Activated CD4-positive, alpha-beta T cell treated with anti-CD3 and anti-CD28 coated beads, Interleukin-2, amount 10 ng/mL, durations not matched to agents 24 days and 14 days (primary cell): ENCODE measurements around the gene ZNF83. TPM values are rescaled to one million over a fixed set of nuclear protein-coding genes. Genes with fewer than 3 reads are reported as not detected.
"Not testable (repeated sequence)": the region's sequence is repeated elsewhere in the genome, so short reads cannot be mapped to it uniquely, and the experiment has no call there.

ENCODE experiments used
- DNase-seq: peaks from one replicate; pipeline ENCODE4 v3.0.0; 2022
- H3K27ac Mint-ChIP-seq: one replicate; pipeline ENCODE4 v1.8.0; 2022; ENCODE audit warnings: mild to moderate bottlenecking, mixed read lengths
- H3K27me3 Mint-ChIP-seq: one replicate; pipeline ENCODE4 v1.8.0; 2022; ENCODE audit warnings: mixed read lengths
- H3K36me3 Mint-ChIP-seq: one replicate; pipeline ENCODE4 v1.8.0; 2022; ENCODE audit warnings: low read depth, mild to moderate bottlenecking, mixed read lengths
- H3K4me1 Mint-ChIP-seq: one replicate; pipeline ENCODE4 v1.8.0; 2021; ENCODE audit warnings: mixed read lengths
- H3K4me3 Mint-ChIP-seq: one replicate; pipeline ENCODE4 v1.8.0; 2022; ENCODE audit warnings: mild to moderate bottlenecking, moderate library complexity, mixed read lengths
- H3K9me3 Mint-ChIP-seq: one replicate; pipeline ENCODE4 v1.8.0; 2021; ENCODE audit warnings: mixed read lengths
- intact Hi-C: fragments of 100-400 bp; cut with micrococcal nuclease; formaldehyde crosslinking; loops from one replicate; pipeline ENCODE4 v1.15.1; 2023
- total RNA-seq: library from RNA; stranded (reverse); gene quantifications from 2 replicates; pipeline ENCODE4 v1.2.3, GENCODE V29; 2022

ZNF83 gene
- total RNA-seq, 1 donor from 2014 or later: 26.3 TPM

GRCh38 chr19:52662631-52663030, 24.5 kb upstream of the ZNF83 start:
- no peak overlapping the region for H3K27ac Mint-ChIP-seq
- H3K4me1 Mint-ChIP-seq: peaks cover 2% of the 10 kb centered on the region
- H3K9me3 Mint-ChIP-seq: peaks cover 34% of the 10 kb centered on the region
- intact Hi-C loops: no loop called here
- DNase-seq: no peak
- peaks cover 86% of the 10 kb centered on the region for H3K36me3 Mint-ChIP-seq
- H3K27me3 Mint-ChIP-seq: no peaks in the 10 kb centered on the region
- no peak overlapping the region for H3K4me3 Mint-ChIP-seq

- Mint-ChIP-seq H3K9me3 (peaks cover 41% of the 10 kb centered on the region), H3K4me1 (peaks cover 2% of the 10 kb centered on the region), H3K27ac (no peak overlapping the region), H3K36me3 (peaks cover 81% of the 10 kb centered on the region), H3K4me3 (no peak overlapping the region), H3K27me3 (no peaks in the 10 kb centered on the region)
- intact Hi-C loops: no loop called here
- DNase-seq: no peak
These were observed 22.8 kb upstream of the ZNF83 start for GRCh38 chr19:52660981-52661380.

- Mint-ChIP-seq H3K4me3 (no peak overlapping the region), H3K27ac (no peak overlapping the region), H3K36me3 (peaks cover 84% of the 10 kb centered on the region), H3K4me1 (peaks cover 2% of the 10 kb centered on the region), H3K27me3 (no peaks in the 10 kb centered on the region), H3K9me3 (peaks cover 43% of the 10 kb centered on the region)
- intact Hi-C loops: no loop called here
- no peak for DNase-seq
These were observed 20.9 kb upstream of the ZNF83 start for GRCh38 chr19:52659013-52659412.

- H3K4me1 Mint-ChIP-seq: peaks cover 2% of the 10 kb centered on the region
- no peak for DNase-seq
- no peaks in the 10 kb centered on the region for H3K27me3 Mint-ChIP-seq
- H3K36me3 Mint-ChIP-seq: peaks cover 88% of the 10 kb centered on the region
- H3K27ac Mint-ChIP-seq: no peak overlapping the region
- intact Hi-C loops: no loop called here
- H3K9me3 Mint-ChIP-seq: peaks cover 47% of the 10 kb centered on the region
- no peak overlapping the region for H3K4me3 Mint-ChIP-seq
These were observed 20.4 kb upstream of the ZNF83 start for GRCh38 chr19:52658595-52658994.

GRCh38 chr19:52653161-52653560, 15.0 kb upstream of the ZNF83 start:
- no peak overlapping the region for H3K4me3 Mint-ChIP-seq
- H3K27ac Mint-ChIP-seq: no peak overlapping the region
- peaks cover 52% of the 10 kb centered on the region for H3K9me3 Mint-ChIP-seq
- peaks cover 88% of the 10 kb centered on the region for H3K36me3 Mint-ChIP-seq
- no peaks in the 10 kb centered on the region for H3K27me3 Mint-ChIP-seq
- H3K4me1 Mint-ChIP-seq: no peaks in the 10 kb centered on the region
- no peak for DNase-seq
- intact Hi-C loops: no loop called here

- intact Hi-C loops: no loop called here
These were observed 13.8 kb upstream of the ZNF83 start for GRCh38 chr19:52651956-52652355.

GRCh38 chr19:52648336-52649016, 10.3 kb upstream of the ZNF83 start:
- H3K4me1 Mint-ChIP-seq: no peaks in the 10 kb centered on the region
- H3K4me3 Mint-ChIP-seq: no peak overlapping the region
- H3K27me3 Mint-ChIP-seq: no peaks in the 10 kb centered on the region
- H3K36me3 Mint-ChIP-seq: peaks cover 81% of the 10 kb centered on the region
- intact Hi-C loops: no loop called here
- no peak for DNase-seq
- H3K27ac Mint-ChIP-seq: no peak overlapping the region
- peaks cover 49% of the 10 kb centered on the region for H3K9me3 Mint-ChIP-seq

More at GRCh38 chr19:52651956-52652355, 13.8 kb upstream of the ZNF83 start:
- no peak for DNase-seq
- H3K27ac Mint-ChIP-seq: no peak overlapping the region
- peaks cover 60% of the 10 kb centered on the region for H3K9me3 Mint-ChIP-seq
- H3K4me3 Mint-ChIP-seq: no peak overlapping the region
- no peaks in the 10 kb centered on the region for H3K4me1 Mint-ChIP-seq
- peaks cover 89% of the 10 kb centered on the region for H3K36me3 Mint-ChIP-seq
- H3K27me3 Mint-ChIP-seq: no peaks in the 10 kb centered on the region

GRCh38 chr19:52646571-52647217, 8.5 kb upstream of the ZNF83 start:
- Mint-ChIP-seq H3K27me3 (no peaks in the 10 kb centered on the region), H3K9me3 (peaks cover 36% of the 10 kb centered on the region), H3K27ac (no peak overlapping the region), H3K4me3 (no peak overlapping the region), H3K4me1 (no peaks in the 10 kb centered on the region), H3K36me3 (peaks cover 73% of the 10 kb centered on the region)
- no peak for DNase-seq
- intact Hi-C loops: no loop called here

- intact Hi-C loops: no loop called here
- Mint-ChIP-seq H3K9me3 (peaks cover 21% of the 10 kb centered on the region), H3K4me1 (peaks cover 11% of the 10 kb centered on the region), H3K27ac (no peak overlapping the region), H3K4me3 (no peak overlapping the region), H3K36me3 (peaks cover 50% of the 10 kb centered on the region), H3K27me3 (no peaks in the 10 kb centered on the region)
- no peak for DNase-seq
These were observed 2.8 kb upstream of the ZNF83 start for GRCh38 chr19:52640916-52641315.

- Mint-ChIP-seq H3K4me3 (no peak overlapping the region), H3K27me3 (no peaks in the 10 kb centered on the region), H3K27ac (no peak overlapping the region), H3K9me3 (peaks cover 21% of the 10 kb centered on the region), H3K4me1 (peaks cover 11% of the 10 kb centered on the region), H3K36me3 (peaks cover 50% of the 10 kb centered on the region)
- no peak for DNase-seq
- intact Hi-C loops: loop anchor here (2.0 to 10.0 kb wide), 2 partner anchors 283 to 345 kb away; partner anchors contain the start of genes ZNF480 and ZNF888
These were observed 1.8 kb upstream of the ZNF83 start for GRCh38 chr19:52639996-52640395.

- Mint-ChIP-seq H3K4me1 (peaks cover 11% of the 10 kb centered on the region), H3K9me3 (peaks cover 21% of the 10 kb centered on the region), H3K27me3 (no peaks in the 10 kb centered on the region), H3K4me3 (peak overlapping the region; percentile 97), H3K27ac (no peak overlapping the region), H3K36me3 (peaks cover 48% of the 10 kb centered on the region)
- intact Hi-C loops: loop anchor here (1.0 to 10.0 kb wide), 8 partner anchors 37 to 344 kb away; partner anchors contain the start of genes ZNF480, ZNF528, ZNF611 and ZNF701
- no peak for DNase-seq
These were observed 446 bp upstream of the ZNF83 start for GRCh38 chr19:52638601-52639000.

GRCh38 chr19:52635786-52636570, 2.2 kb downstream of the ZNF83 start:
- no peaks in the 10 kb centered on the region for H3K27me3 Mint-ChIP-seq
- peaks cover 58% of the 10 kb centered on the region for H3K36me3 Mint-ChIP-seq
- peaks cover 31% of the 10 kb centered on the region for H3K9me3 Mint-ChIP-seq
- H3K4me3 Mint-ChIP-seq: no peak overlapping the region
- no peak for DNase-seq
- peaks cover 11% of the 10 kb centered on the region for H3K4me1 Mint-ChIP-seq
- intact Hi-C loops: loop anchor here (10.0 kb wide), 1 partner anchor 341 kb away; the partner anchor contains the start of gene ZNF480
- H3K27ac Mint-ChIP-seq: no peak overlapping the region

GRCh38 chr19:52627441-52627840, 10.7 kb downstream of the ZNF83 start:
- peaks cover 47% of the 10 kb centered on the region for H3K36me3 Mint-ChIP-seq
- H3K27me3 Mint-ChIP-seq, intact Hi-C loops, H3K4me1 Mint-ChIP-seq, H3K4me3 Mint-ChIP-seq, H3K27ac Mint-ChIP-seq, DNase-seq: not testable (repeated sequence)
- peaks cover 40% of the 10 kb centered on the region for H3K9me3 Mint-ChIP-seq

GRCh38 chr19:52626915-52627314, 11.2 kb downstream of the ZNF83 start:
- Mint-ChIP-seq H3K36me3 (peaks cover 41% of the 10 kb centered on the region), H3K4me1 (no peaks in the 10 kb centered on the region), H3K27me3 (no peaks in the 10 kb centered on the region), H3K9me3 (peaks cover 40% of the 10 kb centered on the region), H3K4me3 (no peak overlapping the region), H3K27ac (no peak overlapping the region)
- intact Hi-C loops: no loop called here
- DNase-seq: no peak
